ENCODE results near the gene SPAG17. TPM values are rescaled to one million over a fixed set of nuclear protein-coding genes. Genes with fewer than 3 reads are reported as not detected.

Gene SPAG17
- total RNA-seq, 2 experiments from 2014 or later = not detected

DNA sequence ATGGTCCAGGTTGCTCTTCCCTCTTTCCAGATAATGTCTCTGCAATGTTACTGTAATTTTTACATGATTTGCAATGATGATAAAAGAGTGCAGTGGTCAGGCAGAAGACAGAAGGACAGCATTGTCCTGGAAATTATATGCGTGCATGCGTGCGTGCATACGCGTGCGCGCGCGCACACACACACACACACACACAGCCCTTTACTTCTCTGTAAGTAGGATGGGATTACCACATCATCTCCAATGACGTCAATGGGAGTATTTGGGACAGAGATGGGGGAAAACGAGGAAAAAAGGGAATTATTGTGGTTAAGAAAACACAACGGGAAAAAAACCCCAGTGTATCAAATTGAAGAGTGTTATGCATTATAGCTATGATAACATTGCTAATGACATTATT is 99.7 kb downstream of the SPAG17 start:
- CTCF ChIA-PET (ENCODE audit: unreplicated experiment) = no interaction called here
- no peaks in the 10 kb centered on the region for H3K36me3 ChIP-seq (ENCODE audit: insufficient read depth, low read length)
- H3K9me2 ChIP-seq (ENCODE audit: insufficient read depth, low read length) = no peaks in the 10 kb centered on the region
- no peak for DNase-seq (ENCODE audit: low spot score)
- H3K4me3 ChIP-seq (ENCODE audit: low read depth, low read length, poor library complexity, severe bottlenecking) = no peak overlapping the region
- intact Hi-C loops (cut with micrococcal nuclease; ENCODE audit: unreplicated experiment) = no loop called here
- no peak overlapping the region for H3K27ac ChIP-seq (ENCODE audit: low read depth, low read length, poor library complexity, severe bottlenecking)
- H2AFZ ChIP-seq (ENCODE audit: low read length) = no peak overlapping the region
- BruUV-seq (replicated peaks) = no TSS peak
- no peaks in the 10 kb centered on the region for H3K4me1 ChIP-seq (ENCODE audit: insufficient read depth, low read length, poor library complexity, severe bottlenecking)
- no peaks in the 10 kb centered on the region for H4K20me1 ChIP-seq (ENCODE audit: insufficient read depth, low read length)
- TF ChIP-seq, protein P1, sequence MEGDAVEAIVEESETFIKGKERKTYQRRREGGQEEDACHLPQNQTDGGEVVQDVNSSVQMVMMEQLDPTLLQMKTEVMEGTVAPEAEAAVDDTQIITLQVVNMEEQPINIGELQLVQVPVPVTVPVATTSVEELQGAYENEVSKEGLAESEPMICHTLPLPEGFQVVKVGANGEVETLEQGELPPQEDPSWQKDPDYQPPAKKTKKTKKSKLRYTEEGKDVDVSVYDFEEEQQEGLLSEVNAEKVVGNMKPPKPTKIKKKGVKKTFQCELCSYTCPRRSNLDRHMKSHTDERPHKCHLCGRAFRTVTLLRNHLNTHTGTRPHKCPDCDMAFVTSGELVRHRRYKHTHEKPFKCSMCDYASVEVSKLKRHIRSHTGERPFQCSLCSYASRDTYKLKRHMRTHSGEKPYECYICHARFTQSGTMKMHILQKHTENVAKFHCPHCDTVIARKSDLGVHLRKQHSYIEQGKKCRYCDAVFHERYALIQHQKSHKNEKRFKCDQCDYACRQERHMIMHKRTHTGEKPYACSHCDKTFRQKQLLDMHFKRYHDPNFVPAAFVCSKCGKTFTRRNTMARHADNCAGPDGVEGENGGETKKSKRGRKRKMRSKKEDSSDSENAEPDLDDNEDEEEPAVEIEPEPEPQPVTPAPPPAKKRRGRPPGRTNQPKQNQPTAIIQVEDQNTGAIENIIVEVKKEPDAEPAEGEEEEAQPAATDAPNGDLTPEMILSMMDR (conservative IDR thresholded peaks at IDR 0.05; ENCODE audit: low read length) = no peak
- no peak for TF ChIP-seq EZH2phosphoT487 (IDR thresholded peaks at IDR 0.05; ENCODE audit: borderline replicate concordance, low read depth, low read length)
- POLR2A ChIA-PET = no interaction called here
- no peak overlapping the region for H3K4me2 ChIP-seq (ENCODE audit: low read length)
- H3K79me2 ChIP-seq (ENCODE audit: insufficient read depth, low read depth, low read length) = no peaks in the 10 kb centered on the region
- H3K9me3 ChIP-seq (ENCODE audit: low read length) = no peaks in the 10 kb centered on the region

DNA sequence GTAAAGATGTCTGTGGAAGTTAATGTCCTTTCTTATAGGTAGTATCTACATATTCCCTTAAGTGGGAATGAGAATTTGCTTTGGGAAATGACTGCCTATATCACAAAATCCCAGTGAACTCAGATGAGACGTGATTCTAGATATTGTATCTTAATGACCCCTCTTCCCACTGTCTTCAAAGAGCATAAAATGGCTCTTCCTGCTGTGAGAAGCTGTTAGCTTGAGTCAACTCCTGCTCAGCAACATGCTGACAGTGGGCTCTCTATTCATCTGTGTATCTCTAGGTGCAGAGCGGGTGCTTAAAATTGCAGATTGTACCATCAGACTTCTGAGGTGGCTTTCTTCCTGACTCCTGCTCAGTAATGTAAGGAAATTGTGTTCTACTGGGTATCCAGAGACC is 100.6 kb downstream of the SPAG17 start:
- no peak overlapping the region for H2AFZ ChIP-seq (ENCODE audit: low read length)
- no peaks in the 10 kb centered on the region for H3K9me3 ChIP-seq (ENCODE audit: low read length)
- CTCF ChIA-PET (ENCODE audit: unreplicated experiment) = no interaction called here
- BruUV-seq (replicated peaks) = no TSS peak
- H3K4me3 ChIP-seq (ENCODE audit: low read depth, low read length, poor library complexity, severe bottlenecking) = no peak overlapping the region
- POLR2A ChIA-PET = interaction anchor here (0.5 kb wide), 1 partner anchor 989 kb away, joined by 3 read pairs; no protein-coding TSS in a partner anchor
- intact Hi-C loops (cut with micrococcal nuclease; ENCODE audit: unreplicated experiment) = no loop called here
- TF ChIP-seq, protein P1 (conservative IDR thresholded peaks at IDR 0.05; ENCODE audit: low read length) = no peak
- no peak for TF ChIP-seq EZH2phosphoT487 (IDR thresholded peaks at IDR 0.05; ENCODE audit: borderline replicate concordance, low read depth, low read length)
- H3K4me1 ChIP-seq (ENCODE audit: insufficient read depth, low read length, poor library complexity, severe bottlenecking) = no peaks in the 10 kb centered on the region
- DNase-seq (ENCODE audit: low spot score) = no peak
- H3K27ac ChIP-seq (ENCODE audit: low read depth, low read length, poor library complexity, severe bottlenecking) = no peak overlapping the region
- no peaks in the 10 kb centered on the region for H3K36me3 ChIP-seq (ENCODE audit: insufficient read depth, low read length)
- no peak overlapping the region for H3K4me2 ChIP-seq (ENCODE audit: low read length)
- H3K9me2 ChIP-seq (ENCODE audit: insufficient read depth, low read length) = no peaks in the 10 kb centered on the region
- no peaks in the 10 kb centered on the region for H4K20me1 ChIP-seq (ENCODE audit: insufficient read depth, low read length)
- H3K79me2 ChIP-seq (ENCODE audit: insufficient read depth, low read depth, low read length) = no peaks in the 10 kb centered on the region

DNA sequence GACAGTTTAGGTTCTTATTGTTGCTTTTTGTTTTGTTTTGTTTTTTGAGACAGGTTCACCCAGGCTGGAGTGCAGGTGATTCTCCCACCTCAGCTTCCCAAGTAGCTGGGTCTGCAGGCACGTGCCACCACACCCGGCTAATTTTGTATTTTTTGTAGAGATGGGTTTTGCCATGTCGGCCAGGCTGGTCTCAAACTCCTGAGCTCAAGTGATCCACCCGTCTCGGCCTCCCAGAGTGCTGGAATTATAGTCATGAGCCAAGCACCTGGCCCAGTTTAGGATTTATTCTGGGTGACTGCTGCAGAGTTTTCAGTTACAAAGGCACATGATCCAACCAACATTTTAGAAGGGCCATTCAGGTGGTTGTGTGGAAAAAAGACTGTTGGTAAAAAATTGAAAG is 102.0 kb downstream of the SPAG17 start:
- Histone ChIP-seq H3K4me2 (ENCODE audit: low read length) (no peak overlapping the region), H4K20me1 (ENCODE audit: insufficient read depth, low read length) (no peaks in the 10 kb centered on the region), H3K27ac (ENCODE audit: low read depth, low read length, poor library complexity, severe bottlenecking) (no peak overlapping the region), H3K79me2 (ENCODE audit: insufficient read depth, low read depth, low read length) (no peaks in the 10 kb centered on the region), H3K36me3 (ENCODE audit: insufficient read depth, low read length) (no peaks in the 10 kb centered on the region), H3K4me1 (ENCODE audit: insufficient read depth, low read length, poor library complexity, severe bottlenecking) (no peaks in the 10 kb centered on the region), H2AFZ (ENCODE audit: low read length) (no peak overlapping the region), H3K9me3 (ENCODE audit: low read length) (no peaks in the 10 kb centered on the region), H3K4me3 (ENCODE audit: low read depth, low read length, poor library complexity, severe bottlenecking) (no peak overlapping the region), H3K9me2 (ENCODE audit: insufficient read depth, low read length) (no peaks in the 10 kb centered on the region)
- intact Hi-C loops (cut with micrococcal nuclease; ENCODE audit: unreplicated experiment) = no loop called here
- ChIA-PET CTCF (ENCODE audit: unreplicated experiment) (no interaction called here), POLR2A (no interaction called here)
- BruUV-seq (replicated peaks) = no TSS peak
- no peak for TF ChIP-seq EZH2phosphoT487 (IDR thresholded peaks at IDR 0.05; ENCODE audit: borderline replicate concordance, low read depth, low read length)
- DNase-seq (ENCODE audit: low spot score) = no peak

Data from OCI-LY7 (cell line).